Progenitor cell of endocrine pancreas (in vitro differentiated cells): ENCODE results near the gene MSANTD3. TPM values are rescaled to one million over a fixed set of nuclear protein-coding genes. Genes with fewer than 3 reads are reported as not detected.

Experiments used
- DNase-seq: peaks from one replicate; pipeline ENCODE4 v3.0.0; 2021; ENCODE audit warnings: low spot score; ENCODE audit not compliant: unreplicated experiment
- H3K27ac Mint-ChIP-seq: 2 replicates; pipeline ENCODE4 v1.8.0; 2021; ENCODE audit warnings: mild to moderate bottlenecking, moderate library complexity, mixed read lengths
- H3K27me3 Mint-ChIP-seq: 2 replicates; pipeline ENCODE4 v1.8.0; 2021; ENCODE audit warnings: mixed read lengths
- H3K36me3 Mint-ChIP-seq: 2 replicates; pipeline ENCODE4 v1.8.0; 2022; ENCODE audit warnings: mixed read lengths; ENCODE audit not compliant: insufficient read depth
- H3K4me1 Mint-ChIP-seq: 2 replicates; pipeline ENCODE4 v1.8.0; 2021; ENCODE audit warnings: low read depth, mixed read lengths
- H3K4me3 Mint-ChIP-seq: 2 replicates; pipeline ENCODE4 v1.8.0; 2021; ENCODE audit warnings: low read depth, mild to moderate bottlenecking, moderate library complexity, mixed read lengths
- H3K9me3 Mint-ChIP-seq: 2 replicates; pipeline ENCODE4 v1.8.0; 2021; ENCODE audit warnings: low read depth, mixed read lengths
- CTCF ChIP-seq: fragments of 200-600 bp; sonication (generic); IDR thresholded peaks from one replicate; pipeline ENCODE4 v1.5.0; 2021; ENCODE audit warnings: antibody characterized with exemption, mild to moderate bottlenecking; ENCODE audit not compliant: unreplicated experiment
- total RNA-seq: library from RNA; stranded (reverse); gene quantifications from 2 replicates; pipeline ENCODE4 v1.2.1, GENCODE V29; 2021

MSANTD3 gene
- total RNA-seq, 1 donor from 2014 or later, result 39.8 TPM

- Mint-ChIP-seq H3K4me1 (peaks cover 7% of the 10 kb centered on the region), H3K9me3 (no peaks in the 10 kb centered on the region), H3K27ac (no peak overlapping the region), H3K36me3 (peaks cover 3% of the 10 kb centered on the region), H3K4me3 (no peak overlapping the region), H3K27me3 (no peaks in the 10 kb centered on the region)
- DNase-seq, result no peak
- TF ChIP-seq CTCF, result no peak
Observed at GRCh38 chr9:100459963-100460362, 33.0 kb downstream of the MSANTD3 start.

- peaks cover 4% of the 10 kb centered on the region for H3K4me1 Mint-ChIP-seq
- no peaks in the 10 kb centered on the region for H3K36me3 Mint-ChIP-seq
- TF ChIP-seq CTCF, result no peak
- H3K4me3 Mint-ChIP-seq, result no peak overlapping the region
- H3K27me3 Mint-ChIP-seq, result no peaks in the 10 kb centered on the region
- DNase-seq, result no peak
- no peak overlapping the region for H3K27ac Mint-ChIP-seq
- no peaks in the 10 kb centered on the region for H3K9me3 Mint-ChIP-seq
Observed at GRCh38 chr9:100465274-100465673, 38.3 kb downstream of the MSANTD3 start.

GRCh38 chr9:100465761-100466160, 38.8 kb downstream of the MSANTD3 start:
- no peak overlapping the region for H3K4me3 Mint-ChIP-seq
- no peaks in the 10 kb centered on the region for H3K36me3 Mint-ChIP-seq
- no peak overlapping the region for H3K27ac Mint-ChIP-seq
- no peak for DNase-seq
- TF ChIP-seq CTCF, result no peak
- peaks cover 4% of the 10 kb centered on the region for H3K4me1 Mint-ChIP-seq
- H3K27me3 Mint-ChIP-seq, result no peaks in the 10 kb centered on the region
- H3K9me3 Mint-ChIP-seq, result no peaks in the 10 kb centered on the region

GRCh38 chr9:100466171-100466828, 39.4 kb downstream of the MSANTD3 start:
- Mint-ChIP-seq H3K27ac (no peak overlapping the region), H3K4me1 (peaks cover 4% of the 10 kb centered on the region), H3K9me3 (no peaks in the 10 kb centered on the region), H3K4me3 (no peak overlapping the region), H3K27me3 (no peaks in the 10 kb centered on the region), H3K36me3 (no peaks in the 10 kb centered on the region)
- no peak for TF ChIP-seq CTCF
- DNase-seq, result no peak

GRCh38 chr9:100466829-100467221, 39.9 kb downstream of the MSANTD3 start:
- H3K27me3 Mint-ChIP-seq, result no peaks in the 10 kb centered on the region
- H3K27ac Mint-ChIP-seq, result no peak overlapping the region
- no peak for DNase-seq
- H3K36me3 Mint-ChIP-seq, result no peaks in the 10 kb centered on the region
- no peak for TF ChIP-seq CTCF
- peaks cover 4% of the 10 kb centered on the region for H3K4me1 Mint-ChIP-seq
- H3K4me3 Mint-ChIP-seq, result no peak overlapping the region
- H3K9me3 Mint-ChIP-seq, result no peaks in the 10 kb centered on the region
